GM23338 (cell line): ENCODE results near the gene WWOX. TPM values are rescaled to one million over a fixed set of nuclear protein-coding genes. Genes with fewer than 3 reads are reported as not detected.

Experiments
- ATAC-seq: fragments of 200-7000 bp; cut with Tn5 transposase; 3 replicates; pipeline ENCODE4 v1.9.1; 2020
- DNase-seq: peaks from one replicate; pipeline ENCODE4 v3.0.0-alpha.2; 2015; ENCODE audit warnings: low spot score
- H2AFZ ChIP-seq: fragments of 200-600 bp; sonication (generic); 2 replicates; pipeline ENCODE4 v1.8.0; 2016; ENCODE audit warnings: antibody characterized with exemption, mild to moderate bottlenecking, moderate library complexity
- H3F3A ChIP-seq: fragments of 200-600 bp; sonication (generic); replicated peaks from 2 replicates; pipeline ENCODE4 v1.8.0; 2017; ENCODE audit warnings: antibody characterized with exemption, mixed run types, low read depth
- H3K27ac ChIP-seq: fragments of 200-600 bp; sonication (generic); 2 replicates; pipeline ENCODE4 v1.6.1; 2016; ENCODE audit warnings: low read depth
- H3K27me3 ChIP-seq: fragments of 200-600 bp; sonication (generic); 2 replicates; pipeline ENCODE4 v1.8.0; 2016; ENCODE audit warnings: mild to moderate bottlenecking, mixed run types, moderate library complexity; ENCODE audit not compliant: insufficient read depth
- H3K36me3 ChIP-seq: fragments of 200-600 bp; sonication (generic); 2 replicates; pipeline ENCODE4 v1.8.0; 2016; ENCODE audit warnings: mild to moderate bottlenecking; ENCODE audit not compliant: insufficient read depth
- H3K4me1 ChIP-seq: fragments of 200-600 bp; sonication (generic); 2 replicates; pipeline ENCODE4 v1.8.0; 2016; ENCODE audit warnings: mild to moderate bottlenecking, moderate library complexity; ENCODE audit not compliant: insufficient read depth
- H3K4me2 ChIP-seq: fragments of 200-600 bp; sonication (generic); 2 replicates; pipeline ENCODE4 v1.7.1; 2017; ENCODE audit warnings: mixed run types
- H3K4me3 ChIP-seq: fragments of 200-600 bp; sonication (generic); 2 replicates; pipeline ENCODE4 v1.6.1; 2016; ENCODE audit warnings: mixed run types
- H3K79me2 ChIP-seq: fragments of 200-600 bp; sonication (generic); replicated peaks from 2 replicates; pipeline ENCODE4 v1.8.0; 2017; ENCODE audit warnings: mild to moderate bottlenecking; ENCODE audit not compliant: insufficient read depth
- H3K9me2 ChIP-seq: fragments of 200-600 bp; sonication (generic); 2 replicates; pipeline ENCODE4 v1.8.0; 2017; ENCODE audit not compliant: insufficient read depth
- H4K20me1 ChIP-seq: fragments of 200-600 bp; sonication (generic); replicated peaks from 2 replicates; pipeline ENCODE4 v1.8.0; 2017; ENCODE audit warnings: mild to moderate bottlenecking; ENCODE audit not compliant: insufficient read depth
- H3K27ac Mint-ChIP-seq: 2 replicates; pipeline ENCODE4 v1.8.0; 2020; ENCODE audit warnings: inconsistent platforms, mild to moderate bottlenecking, moderate library complexity, mixed read lengths
- H3K27me3 Mint-ChIP-seq: 3 replicates; pipeline ENCODE4 v1.8.0; 2022; ENCODE audit warnings: low read depth, mild to moderate bottlenecking, moderate library complexity, mixed read lengths, inconsistent platforms; ENCODE audit not compliant: insufficient read depth, poor library complexity
- H3K36me3 Mint-ChIP-seq: 3 replicates; pipeline ENCODE4 v1.8.0; 2021; ENCODE audit warnings: low read depth, mild to moderate bottlenecking, inconsistent platforms, moderate library complexity, mixed read lengths
- H3K4me1 Mint-ChIP-seq: 3 replicates; pipeline ENCODE4 v1.8.0; 2020; ENCODE audit warnings: mild to moderate bottlenecking, inconsistent platforms, mixed read lengths
- H3K4me3 Mint-ChIP-seq: 3 replicates; pipeline ENCODE4 v1.8.0; 2021; ENCODE audit warnings: moderate library complexity, mild to moderate bottlenecking, inconsistent platforms, mixed read lengths
- H3K9me3 Mint-ChIP-seq: 3 replicates; pipeline ENCODE4 v1.8.0; 2020; ENCODE audit warnings: moderate library complexity, mild to moderate bottlenecking, inconsistent platforms, mixed read lengths
- CREB1 ChIP-seq: fragments of 250-450 bp; sonication (Bioruptor Pico); IDR thresholded peaks from 2 replicates; pipeline ENCODE4 v1.5.0; 2020; ENCODE audit warnings: low read depth, mild to moderate bottlenecking, moderate library complexity
- EZH2 ChIP-seq: fragments of 200-600 bp; sonication (generic); IDR thresholded peaks from one replicate; pipeline ENCODE4 v1.8.0; 2017; ENCODE audit warnings: antibody characterized with exemption, mild to moderate bottlenecking, low read depth; ENCODE audit not compliant: unreplicated experiment
- NANOG ChIP-seq: IDR thresholded peaks from 2 replicates; pipeline ENCODE4 v1.6.1; 2016; ENCODE audit warnings: antibody characterized with exemption, borderline replicate concordance
- POLR2AphosphoS5 ChIP-seq: IDR thresholded peaks from 2 replicates; pipeline ENCODE4 v1.6.1; 2016; ENCODE audit warnings: antibody characterized with exemption, low read depth
- REST ChIP-seq: IDR thresholded peaks from one replicate; pipeline ENCODE4 v1.6.1; 2018; ENCODE audit warnings: antibody characterized with exemption; ENCODE audit not compliant: unreplicated experiment
- STAT1 ChIP-seq: IDR thresholded peaks from one replicate; pipeline ENCODE4 v1.6.1; 2016; ENCODE audit warnings: antibody characterized with exemption; ENCODE audit not compliant: unreplicated experiment
- ZNF114 ChIP-seq: fragments of 250-450 bp; sonication (Bioruptor Pico); IDR thresholded peaks from 2 replicates; pipeline ENCODE4 v1.5.0; 2020; ENCODE audit warnings: mild to moderate bottlenecking, moderate library complexity
- ZNF331 ChIP-seq: fragments of 250-450 bp; sonication (Bioruptor Pico); IDR thresholded peaks from 2 replicates; pipeline ENCODE4 v1.5.0; 2020; ENCODE audit warnings: low read depth, mild to moderate bottlenecking, moderate library complexity
- polyA plus RNA-seq: library from polyadenylated mRNA; unstranded; fragments of >200 nt; fragmentation: Nextera tagmentation; extraction: Ambion mirVana; gene quantifications from 2 replicates; pipeline ENCODE4 v1.2.1, GENCODE V29; 2016
- total RNA-seq: library from RNA; depleted of rRNA; stranded (reverse); fragments of >200 nt; shearing (Covaris generic); gene quantifications from 2 replicates; pipeline ENCODE4 v1.2.3, GENCODE V29; 2014
- TF ChIP-seq, protein P1 (sequence below): fragments of 250-450 bp; sonication (Bioruptor Pico); IDR thresholded peaks from 2 replicates; pipeline ENCODE4 v1.5.0; 2020; ENCODE audit warnings: mild to moderate bottlenecking, moderate library complexity
- TF ChIP-seq, protein P2 (sequence below), 2 experiments: fragments of 200-600 bp in 1 of 2; sonication (generic) in 1 of 2; conservative IDR thresholded peaks; 2 replicates each; pipeline versions ENCODE4 v1.5.1 to v1.6.1; 2016 to 2017; ENCODE audit warnings: antibody characterized with exemption in 2 of 2, low read depth in 2 of 2, mild to moderate bottlenecking in 2 of 2, moderate library complexity in 1 of 2

The WWOX gene
- total and polyA plus RNA-seq, 2 experiments from 2014 or later: 10.0 to 19.3 TPM

DNA sequence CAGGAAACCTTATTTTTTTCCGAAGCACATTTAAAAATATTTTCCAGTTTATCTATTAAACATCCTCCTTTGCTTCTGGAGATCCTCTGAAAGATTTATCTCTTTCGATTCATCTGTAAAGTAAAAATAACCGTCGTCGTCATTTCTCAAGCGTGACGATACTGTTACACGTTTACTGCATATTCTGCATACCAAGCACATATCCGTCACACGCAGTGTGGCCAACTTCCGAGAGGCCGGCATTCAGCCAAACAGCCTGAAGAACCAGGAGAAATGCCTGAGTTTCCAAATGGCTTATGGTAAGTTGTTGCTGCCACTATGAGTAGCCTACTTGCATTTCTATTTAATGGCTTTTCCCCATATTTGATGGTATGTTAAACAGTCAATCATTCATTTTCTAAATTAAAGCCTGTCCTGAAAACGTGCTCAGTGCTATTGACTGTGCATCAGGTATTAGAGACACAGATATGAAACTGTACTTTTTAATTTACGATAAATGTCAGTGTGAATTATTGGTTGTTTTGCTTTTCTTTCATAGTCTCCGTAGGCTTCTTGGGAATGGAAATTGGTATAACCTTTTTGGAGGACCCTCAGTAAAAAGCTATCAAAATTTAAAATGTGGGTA lies 275.7 kb downstream of the WWOX start:
- peaks cover 1% of the 10 kb centered on the region for H3K27me3 Mint-ChIP-seq
- no peak overlapping the region for H3K27ac Mint-ChIP-seq
- Histone ChIP-seq H3K4me2 (no peak overlapping the region), H3K27ac (no peak overlapping the region), H3K9me2 (peaks cover 3% of the 10 kb centered on the region; the same call in 1 of the 2 replicates), H3F3A (no peaks in the 10 kb centered on the region), H2AFZ (no peak overlapping the region), H3K4me1 (peaks cover 19% of the 10 kb centered on the region), H3K4me3 (no peak overlapping the region), H3K36me3 (no peaks in the 10 kb centered on the region), H4K20me1 (no peaks in the 10 kb centered on the region), H3K27me3 (no peaks in the 10 kb centered on the region), H3K79me2 (no peaks in the 10 kb centered on the region)
- H3K4me3 Mint-ChIP-seq: no peak overlapping the region
- TF ChIP-seq EZH2 (no peak), REST (no peak), POLR2AphosphoS5 (no peak), NANOG (no peak), CREB1 (CRISPR knock-in tag) (no peak), ZNF331 (CRISPR knock-in tag) (no peak), STAT1 (no peak), ZNF114 (no peak)
- TF ChIP-seq, protein P1, sequence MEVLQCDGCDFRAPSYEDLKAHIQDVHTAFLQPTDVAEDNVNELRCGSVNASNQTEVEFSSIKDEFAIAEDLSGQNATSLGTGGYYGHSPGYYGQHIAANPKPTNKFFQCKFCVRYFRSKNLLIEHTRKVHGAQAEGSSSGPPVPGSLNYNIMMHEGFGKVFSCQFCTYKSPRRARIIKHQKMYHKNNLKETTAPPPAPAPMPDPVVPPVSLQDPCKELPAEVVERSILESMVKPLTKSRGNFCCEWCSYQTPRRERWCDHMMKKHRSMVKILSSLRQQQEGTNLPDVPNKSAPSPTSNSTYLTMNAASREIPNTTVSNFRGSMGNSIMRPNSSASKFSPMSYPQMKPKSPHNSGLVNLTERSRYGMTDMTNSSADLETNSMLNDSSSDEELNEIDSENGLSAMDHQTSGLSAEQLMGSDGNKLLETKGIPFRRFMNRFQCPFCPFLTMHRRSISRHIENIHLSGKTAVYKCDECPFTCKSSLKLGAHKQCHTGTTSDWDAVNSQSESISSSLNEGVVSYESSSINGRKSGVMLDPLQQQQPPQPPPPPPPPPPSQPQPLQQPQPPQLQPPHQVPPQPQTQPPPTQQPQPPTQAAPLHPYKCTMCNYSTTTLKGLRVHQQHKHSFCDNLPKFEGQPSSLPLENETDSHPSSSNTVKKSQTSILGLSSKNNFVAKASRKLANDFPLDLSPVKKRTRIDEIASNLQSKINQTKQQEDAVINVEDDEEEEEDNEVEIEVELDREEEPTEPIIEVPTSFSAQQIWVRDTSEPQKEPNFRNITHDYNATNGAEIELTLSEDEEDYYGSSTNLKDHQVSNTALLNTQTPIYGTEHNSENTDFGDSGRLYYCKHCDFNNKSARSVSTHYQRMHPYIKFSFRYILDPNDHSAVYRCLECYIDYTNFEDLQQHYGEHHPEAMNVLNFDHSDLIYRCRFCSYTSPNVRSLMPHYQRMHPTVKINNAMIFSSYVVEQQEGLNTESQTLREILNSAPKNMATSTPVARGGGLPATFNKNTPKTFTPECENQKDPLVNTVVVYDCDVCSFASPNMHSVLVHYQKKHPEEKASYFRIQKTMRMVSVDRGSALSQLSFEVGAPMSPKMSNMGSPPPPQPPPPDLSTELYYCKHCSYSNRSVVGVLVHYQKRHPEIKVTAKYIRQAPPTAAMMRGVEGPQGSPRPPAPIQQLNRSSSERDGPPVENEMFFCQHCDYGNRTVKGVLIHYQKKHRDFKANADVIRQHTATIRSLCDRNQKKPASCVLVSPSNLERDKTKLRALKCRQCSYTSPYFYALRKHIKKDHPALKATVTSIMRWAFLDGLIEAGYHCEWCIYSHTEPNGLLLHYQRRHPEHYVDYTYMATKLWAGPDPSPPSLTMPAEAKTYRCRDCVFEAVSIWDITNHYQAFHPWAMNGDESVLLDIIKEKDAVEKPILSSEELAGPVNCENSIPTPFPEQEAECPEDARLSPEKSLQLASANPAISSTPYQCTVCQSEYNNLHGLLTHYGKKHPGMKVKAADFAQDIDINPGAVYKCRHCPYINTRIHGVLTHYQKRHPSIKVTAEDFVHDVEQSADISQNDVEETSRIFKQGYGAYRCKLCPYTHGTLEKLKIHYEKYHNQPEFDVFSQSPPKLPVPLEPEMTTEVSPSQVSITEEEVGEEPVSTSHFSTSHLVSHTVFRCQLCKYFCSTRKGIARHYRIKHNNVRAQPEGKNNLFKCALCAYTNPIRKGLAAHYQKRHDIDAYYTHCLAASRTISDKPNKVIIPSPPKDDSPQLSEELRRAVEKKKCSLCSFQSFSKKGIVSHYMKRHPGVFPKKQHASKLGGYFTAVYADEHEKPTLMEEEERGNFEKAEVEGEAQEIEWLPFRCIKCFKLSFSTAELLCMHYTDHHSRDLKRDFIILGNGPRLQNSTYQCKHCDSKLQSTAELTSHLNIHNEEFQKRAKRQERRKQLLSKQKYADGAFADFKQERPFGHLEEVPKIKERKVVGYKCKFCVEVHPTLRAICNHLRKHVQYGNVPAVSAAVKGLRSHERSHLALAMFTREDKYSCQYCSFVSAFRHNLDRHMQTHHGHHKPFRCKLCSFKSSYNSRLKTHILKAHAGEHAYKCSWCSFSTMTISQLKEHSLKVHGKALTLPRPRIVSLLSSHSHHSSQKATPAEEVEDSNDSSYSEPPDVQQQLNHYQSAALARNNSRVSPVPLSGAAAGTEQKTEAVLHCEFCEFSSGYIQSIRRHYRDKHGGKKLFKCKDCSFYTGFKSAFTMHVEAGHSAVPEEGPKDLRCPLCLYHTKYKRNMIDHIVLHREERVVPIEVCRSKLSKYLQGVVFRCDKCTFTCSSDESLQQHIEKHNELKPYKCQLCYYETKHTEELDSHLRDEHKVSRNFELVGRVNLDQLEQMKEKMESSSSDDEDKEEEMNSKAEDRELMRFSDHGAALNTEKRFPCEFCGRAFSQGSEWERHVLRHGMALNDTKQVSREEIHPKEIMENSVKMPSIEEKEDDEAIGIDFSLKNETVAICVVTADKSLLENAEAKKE (CRISPR knock-in tag): no peak
- TF ChIP-seq, protein P2, sequence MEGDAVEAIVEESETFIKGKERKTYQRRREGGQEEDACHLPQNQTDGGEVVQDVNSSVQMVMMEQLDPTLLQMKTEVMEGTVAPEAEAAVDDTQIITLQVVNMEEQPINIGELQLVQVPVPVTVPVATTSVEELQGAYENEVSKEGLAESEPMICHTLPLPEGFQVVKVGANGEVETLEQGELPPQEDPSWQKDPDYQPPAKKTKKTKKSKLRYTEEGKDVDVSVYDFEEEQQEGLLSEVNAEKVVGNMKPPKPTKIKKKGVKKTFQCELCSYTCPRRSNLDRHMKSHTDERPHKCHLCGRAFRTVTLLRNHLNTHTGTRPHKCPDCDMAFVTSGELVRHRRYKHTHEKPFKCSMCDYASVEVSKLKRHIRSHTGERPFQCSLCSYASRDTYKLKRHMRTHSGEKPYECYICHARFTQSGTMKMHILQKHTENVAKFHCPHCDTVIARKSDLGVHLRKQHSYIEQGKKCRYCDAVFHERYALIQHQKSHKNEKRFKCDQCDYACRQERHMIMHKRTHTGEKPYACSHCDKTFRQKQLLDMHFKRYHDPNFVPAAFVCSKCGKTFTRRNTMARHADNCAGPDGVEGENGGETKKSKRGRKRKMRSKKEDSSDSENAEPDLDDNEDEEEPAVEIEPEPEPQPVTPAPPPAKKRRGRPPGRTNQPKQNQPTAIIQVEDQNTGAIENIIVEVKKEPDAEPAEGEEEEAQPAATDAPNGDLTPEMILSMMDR (conservative IDR thresholded peaks at IDR 0.05; ENCODE audit: low read depth in 2 of 2): no peak
- DNase-seq (no peak), ATAC-seq (no peak)
- no peaks in the 10 kb centered on the region for H3K36me3 Mint-ChIP-seq
- H3K9me3 Mint-ChIP-seq: peaks cover 3% of the 10 kb centered on the region; the same call in 1 of the 3 replicates
- peaks cover 29% of the 10 kb centered on the region for H3K4me1 Mint-ChIP-seq
